Measurements from ENCODE around the gene YIPF3. TPM values are rescaled to one million over a fixed set of nuclear protein-coding genes. Genes with fewer than 3 reads are reported as not detected.

The YIPF3 gene
- total and polyA plus RNA-seq, 9 of the 15 experiments (the other 6 are each of a cell fraction or from before 2014, with no cell fraction given), result 27.5 to 75.3 (median 57.6) TPM

DNA sequence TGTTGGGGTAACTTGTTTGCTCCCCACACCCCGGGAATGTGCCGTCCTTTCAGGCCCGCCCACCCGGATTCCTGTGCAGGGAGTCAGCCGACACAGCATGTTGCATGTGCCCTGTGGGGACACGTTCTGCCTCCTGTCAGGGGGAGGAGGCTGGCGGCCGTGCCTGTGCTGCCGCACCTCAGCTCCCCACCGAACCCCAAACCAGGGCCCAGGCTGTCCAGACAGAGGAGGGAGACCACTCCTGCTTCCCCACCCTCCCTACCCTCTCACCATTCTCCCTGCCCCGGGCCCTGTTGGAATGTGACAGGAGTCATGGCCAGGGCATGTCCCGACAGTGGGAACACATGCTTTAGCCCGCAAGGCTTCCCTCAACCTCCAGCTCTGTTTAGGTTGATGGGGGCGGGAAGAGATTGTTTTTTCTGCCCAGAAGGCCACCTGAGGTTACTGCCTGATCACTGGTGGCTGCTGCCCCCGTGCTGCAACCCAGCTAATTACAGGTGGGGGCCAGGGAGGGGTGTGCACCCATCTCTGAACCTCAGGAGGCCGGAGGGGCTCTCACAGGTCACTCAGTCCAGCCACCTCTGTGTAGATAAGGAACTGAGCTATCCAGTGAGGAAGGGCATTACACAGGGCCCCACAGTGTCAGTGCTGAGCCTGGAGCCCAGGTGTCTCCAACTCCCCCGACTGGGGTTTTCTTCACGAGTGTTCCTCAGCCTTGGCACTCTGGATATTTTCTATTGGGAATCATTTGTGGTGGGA, 20.2 kb downstream of the YIPF3 start (continued):
- TF ChIP-seq, protein P1, sequence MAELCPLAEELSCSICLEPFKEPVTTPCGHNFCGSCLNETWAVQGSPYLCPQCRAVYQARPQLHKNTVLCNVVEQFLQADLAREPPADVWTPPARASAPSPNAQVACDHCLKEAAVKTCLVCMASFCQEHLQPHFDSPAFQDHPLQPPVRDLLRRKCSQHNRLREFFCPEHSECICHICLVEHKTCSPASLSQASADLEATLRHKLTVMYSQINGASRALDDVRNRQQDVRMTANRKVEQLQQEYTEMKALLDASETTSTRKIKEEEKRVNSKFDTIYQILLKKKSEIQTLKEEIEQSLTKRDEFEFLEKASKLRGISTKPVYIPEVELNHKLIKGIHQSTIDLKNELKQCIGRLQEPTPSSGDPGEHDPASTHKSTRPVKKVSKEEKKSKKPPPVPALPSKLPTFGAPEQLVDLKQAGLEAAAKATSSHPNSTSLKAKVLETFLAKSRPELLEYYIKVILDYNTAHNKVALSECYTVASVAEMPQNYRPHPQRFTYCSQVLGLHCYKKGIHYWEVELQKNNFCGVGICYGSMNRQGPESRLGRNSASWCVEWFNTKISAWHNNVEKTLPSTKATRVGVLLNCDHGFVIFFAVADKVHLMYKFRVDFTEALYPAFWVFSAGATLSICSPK (IDR thresholded peaks at IDR 0.05; ENCODE audit: borderline replicate concordance), result no peak
- no peak for TF ChIP-seq BDP1 (IDR thresholded peaks at IDR 0.05; ENCODE audit: insufficient read depth, insufficient read length)
- TF ChIP-seq PHF21A (IDR thresholded peaks at IDR 0.05; ENCODE audit: borderline replicate concordance, low read depth), result no peak
- TF ChIP-seq SAP30 (IDR thresholded peaks at IDR 0.05; ENCODE audit: borderline replicate concordance, insufficient read depth, low read depth, low read length, poor library complexity, severe bottlenecking), result no peak
- no peak for TF ChIP-seq FOXA1 (IDR thresholded peaks at IDR 0.05; ENCODE audit: borderline replicate concordance)
- TF ChIP-seq, protein P2, sequence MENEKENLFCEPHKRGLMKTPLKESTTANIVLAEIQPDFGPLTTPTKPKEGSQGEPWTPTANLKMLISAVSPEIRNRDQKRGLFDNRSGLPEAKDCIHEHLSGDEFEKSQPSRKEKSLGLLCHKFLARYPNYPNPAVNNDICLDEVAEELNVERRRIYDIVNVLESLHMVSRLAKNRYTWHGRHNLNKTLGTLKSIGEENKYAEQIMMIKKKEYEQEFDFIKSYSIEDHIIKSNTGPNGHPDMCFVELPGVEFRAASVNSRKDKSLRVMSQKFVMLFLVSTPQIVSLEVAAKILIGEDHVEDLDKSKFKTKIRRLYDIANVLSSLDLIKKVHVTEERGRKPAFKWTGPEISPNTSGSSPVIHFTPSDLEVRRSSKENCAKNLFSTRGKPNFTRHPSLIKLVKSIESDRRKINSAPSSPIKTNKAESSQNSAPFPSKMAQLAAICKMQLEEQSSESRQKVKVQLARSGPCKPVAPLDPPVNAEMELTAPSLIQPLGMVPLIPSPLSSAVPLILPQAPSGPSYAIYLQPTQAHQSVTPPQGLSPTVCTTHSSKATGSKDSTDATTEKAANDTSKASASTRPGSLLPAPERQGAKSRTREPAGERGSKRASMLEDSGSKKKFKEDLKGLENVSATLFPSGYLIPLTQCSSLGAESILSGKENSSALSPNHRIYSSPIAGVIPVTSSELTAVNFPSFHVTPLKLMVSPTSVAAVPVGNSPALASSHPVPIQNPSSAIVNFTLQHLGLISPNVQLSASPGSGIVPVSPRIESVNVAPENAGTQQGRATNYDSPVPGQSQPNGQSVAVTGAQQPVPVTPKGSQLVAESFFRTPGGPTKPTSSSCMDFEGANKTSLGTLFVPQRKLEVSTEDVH (IDR thresholded peaks at IDR 0.05; ENCODE audit: low read depth, partially characterized antibody), result no peak
- no peak for TF ChIP-seq TARDBP (IDR thresholded peaks at IDR 0.05)
- TF ChIP-seq, protein P3, sequence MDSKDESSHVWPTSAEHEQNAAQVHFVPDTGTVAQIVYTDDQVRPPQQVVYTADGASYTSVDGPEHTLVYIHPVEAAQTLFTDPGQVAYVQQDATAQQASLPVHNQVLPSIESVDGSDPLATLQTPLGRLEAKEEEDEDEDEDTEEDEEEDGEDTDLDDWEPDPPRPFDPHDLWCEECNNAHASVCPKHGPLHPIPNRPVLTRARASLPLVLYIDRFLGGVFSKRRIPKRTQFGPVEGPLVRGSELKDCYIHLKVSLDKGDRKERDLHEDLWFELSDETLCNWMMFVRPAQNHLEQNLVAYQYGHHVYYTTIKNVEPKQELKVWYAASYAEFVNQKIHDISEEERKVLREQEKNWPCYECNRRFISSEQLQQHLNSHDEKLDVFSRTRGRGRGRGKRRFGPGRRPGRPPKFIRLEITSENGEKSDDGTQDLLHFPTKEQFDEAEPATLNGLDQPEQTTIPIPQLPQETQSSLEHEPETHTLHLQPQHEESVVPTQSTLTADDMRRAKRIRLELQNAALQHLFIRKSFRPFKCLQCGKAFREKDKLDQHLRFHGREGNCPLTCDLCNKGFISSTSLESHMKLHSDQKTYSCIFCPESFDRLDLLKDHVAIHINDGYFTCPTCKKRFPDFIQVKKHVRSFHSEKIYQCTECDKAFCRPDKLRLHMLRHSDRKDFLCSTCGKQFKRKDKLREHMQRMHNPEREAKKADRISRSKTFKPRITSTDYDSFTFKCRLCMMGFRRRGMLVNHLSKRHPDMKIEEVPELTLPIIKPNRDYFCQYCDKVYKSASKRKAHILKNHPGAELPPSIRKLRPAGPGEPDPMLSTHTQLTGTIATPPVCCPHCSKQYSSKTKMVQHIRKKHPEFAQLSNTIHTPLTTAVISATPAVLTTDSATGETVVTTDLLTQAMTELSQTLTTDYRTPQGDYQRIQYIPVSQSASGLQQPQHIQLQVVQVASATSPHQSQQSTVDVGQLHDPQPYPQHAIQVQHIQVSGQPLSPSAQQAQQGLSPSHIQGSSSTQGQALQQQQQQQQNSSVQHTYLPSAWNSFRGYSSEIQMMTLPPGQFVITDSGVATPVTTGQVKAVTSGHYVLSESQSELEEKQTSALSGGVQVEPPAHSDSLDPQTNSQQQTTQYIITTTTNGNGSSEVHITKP (IDR thresholded peaks at IDR 0.05; ENCODE audit: partially characterized antibody), result no peak
- TF ChIP-seq, protein P4, sequence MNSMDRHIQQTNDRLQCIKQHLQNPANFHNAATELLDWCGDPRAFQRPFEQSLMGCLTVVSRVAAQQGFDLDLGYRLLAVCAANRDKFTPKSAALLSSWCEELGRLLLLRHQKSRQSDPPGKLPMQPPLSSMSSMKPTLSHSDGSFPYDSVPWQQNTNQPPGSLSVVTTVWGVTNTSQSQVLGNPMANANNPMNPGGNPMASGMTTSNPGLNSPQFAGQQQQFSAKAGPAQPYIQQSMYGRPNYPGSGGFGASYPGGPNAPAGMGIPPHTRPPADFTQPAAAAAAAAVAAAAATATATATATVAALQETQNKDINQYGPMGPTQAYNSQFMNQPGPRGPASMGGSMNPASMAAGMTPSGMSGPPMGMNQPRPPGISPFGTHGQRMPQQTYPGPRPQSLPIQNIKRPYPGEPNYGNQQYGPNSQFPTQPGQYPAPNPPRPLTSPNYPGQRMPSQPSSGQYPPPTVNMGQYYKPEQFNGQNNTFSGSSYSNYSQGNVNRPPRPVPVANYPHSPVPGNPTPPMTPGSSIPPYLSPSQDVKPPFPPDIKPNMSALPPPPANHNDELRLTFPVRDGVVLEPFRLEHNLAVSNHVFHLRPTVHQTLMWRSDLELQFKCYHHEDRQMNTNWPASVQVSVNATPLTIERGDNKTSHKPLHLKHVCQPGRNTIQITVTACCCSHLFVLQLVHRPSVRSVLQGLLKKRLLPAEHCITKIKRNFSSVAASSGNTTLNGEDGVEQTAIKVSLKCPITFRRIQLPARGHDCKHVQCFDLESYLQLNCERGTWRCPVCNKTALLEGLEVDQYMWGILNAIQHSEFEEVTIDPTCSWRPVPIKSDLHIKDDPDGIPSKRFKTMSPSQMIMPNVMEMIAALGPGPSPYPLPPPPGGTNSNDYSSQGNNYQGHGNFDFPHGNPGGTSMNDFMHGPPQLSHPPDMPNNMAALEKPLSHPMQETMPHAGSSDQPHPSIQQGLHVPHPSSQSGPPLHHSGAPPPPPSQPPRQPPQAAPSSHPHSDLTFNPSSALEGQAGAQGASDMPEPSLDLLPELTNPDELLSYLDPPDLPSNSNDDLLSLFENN (IDR thresholded peaks at IDR 0.05; ENCODE audit: low read depth in 2 of 2, low read length in 2 of 2), result no peak
- TF ChIP-seq SIN3A (IDR thresholded peaks at IDR 0.05; ENCODE audit: borderline replicate concordance in 2 of 2, control insufficient read depth in 1 of 2, low read depth in 2 of 2, low read length in 2 of 2), result no peak
- TF ChIP-seq KLF16 (IDR thresholded peaks at IDR 0.05), result peak; percentile 22; the same call in 1 of the 2 replicates
- TF ChIP-seq TRIM28 (IDR thresholded peaks at IDR 0.05), result no peak
- TF ChIP-seq SMAD2 (IDR thresholded peaks at IDR 0.05; ENCODE audit: low read depth, low read length), result no peak
- TF ChIP-seq RBFOX2 (IDR thresholded peaks at IDR 0.05; ENCODE audit: low read depth, low read length), result no peak
- TF ChIP-seq KAT7 (CRISPR knock-in tag; IDR thresholded peaks at IDR 0.05; ENCODE audit: borderline replicate concordance), result no peak
